OCI-LY7 (cell line): Measurements from ENCODE around the gene TMEM178B. TPM values are rescaled to one million over a fixed set of nuclear protein-coding genes. Genes with fewer than 3 reads are reported as not detected.
"Not testable (repeated sequence)": the region's sequence is repeated elsewhere in the genome, so short reads cannot be mapped to it uniquely, and the experiment has no call there.

Experiments used
- BruUV-seq: library from RNA; stranded (reverse); fragments of 400-500 nt; replicated peaks from 2 replicates; lab custom pipeline; 2021; lab: Mats Ljungman, UMichigan
- CTCF ChIA-PET: fragments of 300-600 bp; sonication (Branson Sonifier 250); formaldehyde crosslinking; loops from one replicate; lab custom pipeline; 2022; ENCODE audit warnings: antibody characterized with exemption; ENCODE audit not compliant: unreplicated experiment; lab: Charles Lee
- POLR2A ChIA-PET: fragments of 300-600 bp; sonication (Branson Sonifier 250); formaldehyde crosslinking; loops from one replicate; lab custom pipeline; 2022; ENCODE audit warnings: antibody characterized with exemption; lab: Charles Lee
- DNase-seq: peaks from one replicate; pipeline ENCODE4 v3.0.0-alpha.2; 2015; ENCODE audit warnings: low spot score
- H2AFZ ChIP-seq: fragments of 200-600 bp; sonication (generic), shearing (Covaris generic); 2 replicates; pipeline ENCODE4 v1.6.1; 2014; ENCODE audit warnings: mild to moderate bottlenecking, antibody characterized with exemption, low read length, moderate library complexity
- H3K27ac ChIP-seq: fragments of 200-600 bp; sonication (generic); 2 replicates; pipeline ENCODE4 v1.5.1; 2014; ENCODE audit warnings: mixed run types, low read depth, mild to moderate bottlenecking, moderate library complexity, low read length, inconsistent platforms; ENCODE audit not compliant: poor library complexity, severe bottlenecking
- H3K36me3 ChIP-seq: fragments of 200-600 bp; sonication (generic); 2 replicates; pipeline ENCODE4 v1.6.1; 2014; ENCODE audit warnings: mild to moderate bottlenecking, antibody characterized with exemption, low read length, moderate library complexity, mixed read lengths; ENCODE audit not compliant: insufficient read depth
- H3K4me1 ChIP-seq: fragments of 200-600 bp; sonication (generic); 2 replicates; pipeline ENCODE4 v1.5.1; 2014; ENCODE audit warnings: mild to moderate bottlenecking, low read length; ENCODE audit not compliant: insufficient read depth, poor library complexity, severe bottlenecking
- H3K4me2 ChIP-seq: fragments of 200-600 bp; sonication (generic); 2 replicates; pipeline ENCODE4 v1.6.1; 2014; ENCODE audit warnings: mild to moderate bottlenecking, low read length
- H3K4me3 ChIP-seq: fragments of 200-600 bp; sonication (generic); 2 replicates; pipeline ENCODE4 v1.5.1; 2014; ENCODE audit warnings: mild to moderate bottlenecking, low read depth, low read length; ENCODE audit not compliant: poor library complexity, severe bottlenecking
- H3K79me2 ChIP-seq: fragments of 200-600 bp; sonication (generic); 2 replicates; pipeline ENCODE4 v1.6.1; 2016; ENCODE audit warnings: low read depth, mild to moderate bottlenecking, low read length, moderate library complexity, mixed read lengths; ENCODE audit not compliant: insufficient read depth
- H3K9me2 ChIP-seq: fragments of 200-600 bp; sonication (generic); 2 replicates; pipeline ENCODE4 v1.6.1; 2016; ENCODE audit warnings: mild to moderate bottlenecking, low read length, mixed read lengths; ENCODE audit not compliant: insufficient read depth
- H3K9me3 ChIP-seq: fragments of 200-600 bp; sonication (generic); 2 replicates; pipeline ENCODE4 v1.6.1; 2014; ENCODE audit warnings: mild to moderate bottlenecking, mixed run types, low read length, mixed read lengths
- H4K20me1 ChIP-seq: fragments of 200-600 bp; sonication (generic); 2 replicates; pipeline ENCODE4 v1.6.1; 2014; ENCODE audit warnings: mild to moderate bottlenecking, antibody characterized with exemption, low read length, moderate library complexity, mixed read lengths; ENCODE audit not compliant: insufficient read depth
- CTCF ChIP-seq: fragments of 200-600 bp; sonication (generic); conservative IDR thresholded peaks from 2 replicates; pipeline ENCODE4 v1.5.1; 2014; ENCODE audit warnings: mild to moderate bottlenecking, antibody characterized with exemption, low read length, moderate library complexity, mixed read lengths
- EZH2phosphoT487 ChIP-seq: fragments of 200-600 bp; sonication (generic); IDR thresholded peaks from 2 replicates; pipeline ENCODE4 v1.6.1; 2018; ENCODE audit warnings: low read depth, borderline replicate concordance, mild to moderate bottlenecking, mixed run types, antibody characterized with exemption, low read length, moderate library complexity, mixed read lengths
- intact Hi-C: fragments of 100-400 bp; cut with micrococcal nuclease; formaldehyde crosslinking; loops from one replicate; pipeline ENCODE4 v1.10.0; 2022; ENCODE audit not compliant: unreplicated experiment
- total RNA-seq, 2 experiments: library from RNA; depleted of rRNA in 1 of 2; stranded (reverse); fragments of >200 nt in 1 of 2; shearing (Covaris generic) in 1 of 2; gene quantifications; 2 replicates each; pipeline ENCODE4 v1.2.3, GENCODE V29; 2014 to 2022

TMEM178B gene
- total RNA-seq, 2 experiments from 2014 or later, result not detected

- ChIA-PET POLR2A (no interaction called here), CTCF (no interaction called here)
- no peaks in the 10 kb centered on the region for H4K20me1 ChIP-seq
- no peak overlapping the region for H3K4me2 ChIP-seq
- no peaks in the 10 kb centered on the region for H3K79me2 ChIP-seq
- no peak overlapping the region for H3K27ac ChIP-seq
- H3K4me1 ChIP-seq, result no peaks in the 10 kb centered on the region
- peaks cover 12% of the 10 kb centered on the region for H3K9me3 ChIP-seq
- H3K36me3 ChIP-seq, result no peaks in the 10 kb centered on the region
- no peak for TF ChIP-seq CTCF
- TF ChIP-seq EZH2phosphoT487, result no peak
- H3K9me2 ChIP-seq, result no peaks in the 10 kb centered on the region; the same call in 1 of the 2 replicates
- H2AFZ ChIP-seq, result no peak overlapping the region
- no peak overlapping the region for H3K4me3 ChIP-seq
- intact Hi-C loops, result no loop called here
- BruUV-seq, result no TSS peak
- DNase-seq, result no peak
These were observed 45.1 kb upstream of the TMEM178B start for GRCh38 chr7:141028767-141029166.

- H3K9me3 ChIP-seq, DNase-seq, H3K4me2 ChIP-seq, CTCF ChIA-PET, POLR2A ChIA-PET, H3K9me2 ChIP-seq, H2AFZ ChIP-seq, H3K27ac ChIP-seq, intact Hi-C loops, H3K79me2 ChIP-seq, H4K20me1 ChIP-seq, H3K4me1 ChIP-seq, H3K4me3 ChIP-seq, BruUV-seq, H3K36me3 ChIP-seq: not testable (repeated sequence)
These were observed 41.1 kb upstream of the TMEM178B start for GRCh38 chr7:141032539-141033323.

GRCh38 chr7:141038100-141038499 lies 35.8 kb upstream of the TMEM178B start:
- H3K9me2 ChIP-seq, BruUV-seq, DNase-seq, H3K79me2 ChIP-seq, H3K4me1 ChIP-seq, H4K20me1 ChIP-seq, H3K36me3 ChIP-seq, CTCF ChIA-PET, intact Hi-C loops, H3K27ac ChIP-seq, H2AFZ ChIP-seq, H3K9me3 ChIP-seq, H3K4me3 ChIP-seq, POLR2A ChIA-PET, H3K4me2 ChIP-seq: not testable (repeated sequence)
